ENCODE results near the gene CD81.

GRCh38 chr11:2390091-2390724 is 13.1 kb downstream of the CD81 start:
- TF ChIP-seq CTCF (IDR thresholded peaks at IDR 0.05) (no peak), POLR2AphosphoS5 (IDR thresholded peaks at IDR 0.05) (peak in 1 of 2 donors; percentile 20), POLR2A (IDR thresholded peaks at IDR 0.05) (no peak)

Data from upper lobe of left lung (tissue), 4 donors.